ENCODE measurements around the gene MYL6. TPM values are rescaled to one million over a fixed set of nuclear protein-coding genes. Genes with fewer than 3 reads are reported as not detected.

MYL6 gene
- total RNA-seq, 1 experiment from 2014 or later, result 4,832 TPM

DNA sequence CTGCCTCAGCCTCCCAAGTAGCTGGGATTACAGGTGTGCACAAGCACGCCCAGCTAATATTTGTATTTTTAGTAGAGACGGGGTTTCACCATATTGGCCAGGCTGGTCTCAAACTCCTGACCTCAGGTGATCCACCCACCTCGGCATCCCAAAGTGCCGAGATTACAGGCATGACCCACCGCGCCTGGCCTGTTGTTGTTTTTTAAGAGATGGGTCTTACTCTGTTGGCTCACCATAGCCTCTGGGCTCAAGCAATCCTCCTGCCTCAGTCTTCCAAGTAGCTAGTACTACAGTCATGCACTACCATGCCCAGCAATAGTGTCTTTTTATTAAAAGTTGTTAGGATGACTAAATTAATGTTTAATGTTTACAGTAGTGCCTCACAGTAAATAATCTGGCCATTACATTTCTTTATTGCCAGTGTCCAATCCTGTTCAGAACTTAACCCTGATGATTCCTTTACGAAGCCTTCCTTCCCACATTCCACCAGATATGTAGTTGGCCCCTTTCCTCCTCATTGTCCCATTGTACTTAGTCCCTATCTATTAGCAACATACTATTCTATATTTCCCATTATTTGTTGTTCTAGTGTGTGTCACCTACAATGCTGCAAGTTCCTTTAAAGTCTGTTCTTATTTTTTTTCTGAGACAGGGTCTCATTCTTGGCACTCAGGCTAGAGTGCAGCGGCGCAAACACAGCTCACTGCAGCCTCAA, 39.9 kb downstream of the MYL6 start:
- H3K27me3 ChIP-seq (replicated peaks), result no peaks in the 10 kb centered on the region
- H3K4me3 ChIP-seq, result no peak overlapping the region
- H3K36me3 ChIP-seq, result no peaks in the 10 kb centered on the region
- H3K9me3 ChIP-seq (replicated peaks), result no peaks in the 10 kb centered on the region
- peak overlapping the region; percentile 73; the same call in 1 of the 2 replicates for H3K27ac ChIP-seq
- peaks cover 26% of the 10 kb centered on the region for H3K4me1 ChIP-seq (replicated peaks)
- no peak for DNase-seq (ENCODE audit: low read depth in 1 of 2, low spot score in 2 of 2)

DNA sequence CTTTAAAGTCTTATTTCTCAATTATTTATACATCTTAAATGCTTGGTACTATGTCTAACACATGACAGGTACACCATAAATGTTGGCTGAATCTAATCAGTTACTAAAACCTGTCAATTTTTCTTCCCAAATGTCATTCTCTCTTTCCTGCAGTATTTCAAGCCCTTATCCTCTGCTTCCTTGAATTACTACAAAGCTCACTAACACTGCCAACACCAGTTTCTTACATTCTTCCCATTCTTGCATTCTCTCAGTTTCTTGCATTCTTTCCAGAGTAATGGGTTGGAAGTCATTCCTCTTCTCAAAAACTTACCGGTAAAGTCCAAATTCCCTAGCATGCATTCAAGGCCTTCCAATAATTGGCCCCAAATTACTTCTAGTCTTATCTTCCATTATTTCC, 40.7 kb downstream of the MYL6 start:
- H3K36me3 ChIP-seq, result no peaks in the 10 kb centered on the region; the same call in 1 of the 2 replicates
- H3K27ac ChIP-seq, result no peak overlapping the region
- no peaks in the 10 kb centered on the region for H3K27me3 ChIP-seq (replicated peaks)
- H3K9me3 ChIP-seq (replicated peaks), result no peaks in the 10 kb centered on the region
- H3K4me3 ChIP-seq, result no peak overlapping the region
- peaks cover 26% of the 10 kb centered on the region for H3K4me1 ChIP-seq (replicated peaks)
- DNase-seq (ENCODE audit: low read depth in 1 of 2, low spot score in 2 of 2), result no peak

DNA sequence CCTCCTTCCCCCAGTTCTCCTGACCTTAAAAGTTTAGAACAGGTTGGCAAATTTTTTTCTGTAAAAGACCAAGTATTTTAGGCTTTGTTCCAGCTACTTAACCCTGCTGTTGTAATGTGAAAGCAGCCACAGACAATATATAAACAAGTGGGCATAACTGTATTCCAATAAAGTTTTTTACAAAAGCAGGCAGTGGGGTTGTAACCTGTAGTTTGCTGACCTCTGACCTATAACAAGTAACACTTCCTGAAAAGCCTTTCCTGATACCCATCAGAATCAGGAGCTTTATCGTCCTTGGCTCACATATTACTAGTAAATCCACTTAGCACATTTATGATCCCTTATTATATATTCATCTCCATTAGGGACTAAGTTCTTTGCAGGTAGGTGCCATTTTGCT, 44.2 kb downstream of the MYL6 start:
- H3K27ac ChIP-seq, result no peak overlapping the region
- peaks cover 28% of the 10 kb centered on the region for H3K4me1 ChIP-seq (replicated peaks)
- H3K9me3 ChIP-seq (replicated peaks), result no peaks in the 10 kb centered on the region
- H3K27me3 ChIP-seq (replicated peaks), result no peaks in the 10 kb centered on the region
- H3K4me3 ChIP-seq, result no peak overlapping the region
- H3K36me3 ChIP-seq, result peaks cover 31% of the 10 kb centered on the region
- DNase-seq (ENCODE audit: low read depth in 1 of 2, low spot score in 2 of 2), result no peak

DNA sequence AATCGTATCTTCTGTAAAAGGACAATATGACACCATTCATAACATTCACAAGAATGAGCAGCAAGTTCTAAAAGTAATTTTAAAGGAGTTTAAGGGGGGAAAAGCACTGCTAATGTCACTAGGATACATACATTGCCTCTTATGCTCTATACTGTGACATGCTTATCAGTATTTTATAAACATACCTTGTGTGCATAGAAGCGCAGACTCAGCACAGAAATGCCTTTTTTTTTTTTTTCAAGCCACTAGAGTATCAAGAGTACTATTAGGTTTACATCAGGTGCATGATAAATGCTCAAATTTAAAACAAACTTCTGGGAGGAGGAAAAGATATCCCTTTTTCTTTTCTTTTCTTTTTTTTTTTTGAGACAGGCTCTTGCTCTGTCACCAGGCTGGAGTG, 44.7 kb downstream of the MYL6 start:
- H3K4me1 ChIP-seq (replicated peaks), result peaks cover 23% of the 10 kb centered on the region
- H3K27me3 ChIP-seq (replicated peaks), result no peaks in the 10 kb centered on the region
- DNase-seq (ENCODE audit: low read depth in 1 of 2, low spot score in 2 of 2), result no peak
- peaks cover 36% of the 10 kb centered on the region for H3K36me3 ChIP-seq
- no peak overlapping the region for H3K4me3 ChIP-seq
- H3K27ac ChIP-seq, result no peak overlapping the region
- no peaks in the 10 kb centered on the region for H3K9me3 ChIP-seq (replicated peaks)

DNA sequence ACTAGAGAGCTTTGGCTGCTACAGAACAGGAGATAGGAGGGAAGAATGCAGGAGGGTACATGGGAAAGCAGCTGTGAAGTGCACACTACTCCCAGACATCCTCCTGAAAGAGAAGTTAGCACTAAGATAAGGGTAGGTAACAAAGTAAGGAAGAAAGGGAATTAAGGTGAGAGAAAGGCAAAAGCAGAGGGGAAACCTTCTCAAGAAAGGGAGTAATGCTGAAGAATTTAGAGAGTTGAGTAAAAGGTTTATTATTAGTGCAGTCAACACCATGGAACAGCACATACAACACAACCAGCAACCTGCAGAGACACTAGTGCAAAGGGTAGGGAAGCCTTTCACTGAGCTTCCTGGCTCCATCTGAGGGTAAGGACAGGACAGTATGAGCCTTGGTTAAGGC, 46.1 kb downstream of the MYL6 start:
- H3K27me3 ChIP-seq (replicated peaks), result no peaks in the 10 kb centered on the region
- H3K27ac ChIP-seq, result no peak overlapping the region
- H3K9me3 ChIP-seq (replicated peaks), result no peaks in the 10 kb centered on the region
- peaks cover 12% of the 10 kb centered on the region; the same call in 1 of the 2 replicates for H3K4me1 ChIP-seq (replicated peaks)
- peaks cover 41% of the 10 kb centered on the region for H3K36me3 ChIP-seq
- no peak for DNase-seq (ENCODE audit: low read depth in 1 of 2, low spot score in 2 of 2)
- no peak overlapping the region for H3K4me3 ChIP-seq

DNA sequence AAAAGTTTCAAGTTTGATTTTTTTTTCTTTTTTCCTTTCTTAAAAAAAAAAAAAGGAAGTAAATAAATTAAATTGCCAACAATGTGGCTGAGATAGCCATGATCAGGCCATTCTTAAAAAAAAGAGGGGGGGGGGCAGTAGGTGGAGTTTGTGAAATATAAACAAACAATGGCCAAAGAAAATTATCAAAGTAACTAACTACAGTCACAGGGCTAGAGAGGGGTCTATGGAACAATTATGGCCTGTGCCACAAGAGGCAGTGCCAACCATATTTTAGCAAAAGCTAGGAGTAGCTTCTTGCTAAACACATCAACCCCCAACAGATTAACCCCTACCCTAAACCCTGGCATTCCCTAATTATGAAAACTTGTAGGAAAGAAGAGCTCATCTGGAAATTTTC, 47.3 kb downstream of the MYL6 start:
- peaks cover 52% of the 10 kb centered on the region for H3K36me3 ChIP-seq
- no peak overlapping the region for H3K27ac ChIP-seq
- peaks cover 12% of the 10 kb centered on the region; the same call in 1 of the 2 replicates for H3K4me1 ChIP-seq (replicated peaks)
- H3K27me3 ChIP-seq (replicated peaks), result no peaks in the 10 kb centered on the region
- no peak for DNase-seq (ENCODE audit: low read depth in 1 of 2, low spot score in 2 of 2)
- H3K9me3 ChIP-seq (replicated peaks), result no peaks in the 10 kb centered on the region
- H3K4me3 ChIP-seq, result no peak overlapping the region

DNA sequence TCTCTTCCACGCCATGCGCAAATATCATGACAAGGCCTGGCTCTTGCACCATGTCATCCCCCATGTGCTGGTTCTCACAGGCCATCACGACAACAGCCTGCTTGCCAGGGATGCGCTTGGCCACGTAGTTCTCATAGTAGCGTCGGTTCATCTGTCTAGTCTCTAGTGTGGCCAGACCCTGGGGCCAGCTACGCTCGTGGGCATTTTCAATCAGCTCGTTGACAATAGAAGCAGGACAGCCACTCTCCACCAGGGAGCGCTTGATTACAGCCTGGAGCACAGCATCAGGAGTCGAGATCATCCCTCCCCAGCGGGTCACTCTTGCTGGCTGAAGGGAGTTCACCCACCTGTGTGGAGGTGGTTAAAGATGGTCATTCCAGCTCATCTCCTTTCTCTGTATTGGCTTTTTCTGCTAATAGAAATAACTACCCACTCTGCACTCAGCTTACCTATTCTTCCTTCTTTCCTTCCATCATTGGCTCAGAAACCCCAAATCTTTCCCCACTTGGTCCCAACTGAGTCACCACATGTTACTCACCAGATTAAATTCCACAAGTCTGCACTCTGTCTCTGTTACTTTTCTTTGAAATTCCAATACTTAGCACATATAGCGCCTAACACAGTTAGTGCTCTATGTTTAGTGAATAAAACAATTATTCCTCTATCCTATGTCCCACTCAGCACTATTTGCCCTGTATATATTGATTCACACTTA, 48.5 kb downstream of the MYL6 start:
- peaks cover 12% of the 10 kb centered on the region; the same call in 1 of the 2 replicates for H3K4me1 ChIP-seq (replicated peaks)
- no peak overlapping the region for H3K4me3 ChIP-seq
- H3K9me3 ChIP-seq (replicated peaks), result no peaks in the 10 kb centered on the region
- H3K27me3 ChIP-seq (replicated peaks), result no peaks in the 10 kb centered on the region
- peak in 1 of 2 experiments; percentile 62 for DNase-seq (ENCODE audit: low read depth in 1 of 2, low spot score in 2 of 2)
- H3K27ac ChIP-seq, result no peak overlapping the region
- H3K36me3 ChIP-seq, result peaks cover 61% of the 10 kb centered on the region

DNA sequence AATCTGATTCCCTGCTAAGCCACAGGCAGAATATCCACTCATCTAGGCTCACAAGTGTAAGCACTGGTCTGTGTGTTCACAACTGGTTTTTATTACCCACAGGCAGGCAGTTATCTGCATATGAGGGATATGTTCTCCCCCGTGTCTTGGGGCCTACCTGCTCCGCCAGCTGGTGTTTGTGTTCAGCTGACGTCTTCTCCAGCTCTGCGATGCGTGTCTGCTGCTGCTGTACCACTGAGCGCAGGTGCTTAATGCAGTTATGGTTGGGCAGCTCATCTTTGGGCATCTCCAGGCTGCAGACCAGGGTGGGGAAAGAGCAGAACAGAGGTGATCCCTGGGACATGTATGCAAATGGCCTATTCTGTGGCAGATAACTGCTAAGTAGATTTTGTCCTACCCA, 49.8 kb downstream of the MYL6 start:
- H3K36me3 ChIP-seq, result peaks cover 75% of the 10 kb centered on the region
- no peak overlapping the region for H3K27ac ChIP-seq

More for the DNA sequence above, 49.8 kb downstream of the MYL6 start:
- no peak for DNase-seq (ENCODE audit: low read depth in 1 of 2, low spot score in 2 of 2)
- Histone ChIP-seq H3K9me3 (replicated peaks) (no peaks in the 10 kb centered on the region), H3K4me1 (replicated peaks) (peaks cover 12% of the 10 kb centered on the region; the same call in 1 of the 2 replicates), H3K27me3 (replicated peaks) (no peaks in the 10 kb centered on the region), H3K4me3 (no peak overlapping the region)

Other genes with a start within 250 kb of the MYL6 start
- 25.1 and 43.7 TPM in 2 replicates for gene PYM1, start 230.5 kb upstream of the MYL6 start, total RNA-seq (2014; rRNA removed; shearing (Covaris generic))
- gene DGKA, start 227.2 kb upstream of the MYL6 start, total RNA-seq (2014; rRNA removed; shearing (Covaris generic)), result 23.9 and 46.2 TPM in 2 replicates
- 0.34 TPM in 1 of 2 replicates, not detected in the other for gene PMEL, start 192.3 kb upstream of the MYL6 start, total RNA-seq (2014; rRNA removed; shearing (Covaris generic))
- gene CDK2, start 191.5 kb upstream of the MYL6 start, total RNA-seq (2014; rRNA removed; shearing (Covaris generic)), result 74.4 and 82.1 TPM in 2 replicates
- gene RAB5B, start 184.3 kb upstream of the MYL6 start, total RNA-seq (2014; rRNA removed; shearing (Covaris generic)), result 17.4 and 33.0 TPM in 2 replicates
- gene SUOX, start 161.1 kb upstream of the MYL6 start, total RNA-seq (2014; rRNA removed; shearing (Covaris generic)), result 11.8 and 15.8 TPM in 2 replicates
- gene IKZF4, start 137.3 kb upstream of the MYL6 start, total RNA-seq (2014; rRNA removed; shearing (Covaris generic)), result 0.34 and 1.1 TPM in 2 replicates
- 622 and 1,406 TPM in 2 replicates for gene RPS26, start 116.4 kb upstream of the MYL6 start, total RNA-seq (2014; rRNA removed; shearing (Covaris generic))
- gene ERBB3, start 78.2 kb upstream of the MYL6 start, total RNA-seq (2014; rRNA removed; shearing (Covaris generic)), result not detected in 2 replicates
- 204 and 249 TPM in 2 replicates for gene PA2G4, start 53.8 kb upstream of the MYL6 start, total RNA-seq (2014; rRNA removed; shearing (Covaris generic))
- gene RPL41, start 41.7 kb upstream of the MYL6 start, total RNA-seq (2014; rRNA removed; shearing (Covaris generic)), result 1,215 and 2,760 TPM in 2 replicates
- gene ZC3H10, start 40.1 kb upstream of the MYL6 start, total RNA-seq (2014; rRNA removed; shearing (Covaris generic)), result 3.6 and 7.3 TPM in 2 replicates
- gene ESYT1, start 30.1 kb upstream of the MYL6 start, total RNA-seq (2014; rRNA removed; shearing (Covaris generic)), result 138 and 170 TPM in 2 replicates
- gene MYL6B, start 5.8 kb upstream of the MYL6 start, total RNA-seq (2014; rRNA removed; shearing (Covaris generic)), result 71.9 and 97.8 TPM in 2 replicates
- gene SMARCC2, start 31.1 kb downstream of the MYL6 start, total RNA-seq (2014; rRNA removed; shearing (Covaris generic)), result 20.9 and 33.4 TPM in 2 replicates
- gene RNF41, start 63.6 kb downstream of the MYL6 start, total RNA-seq (2014; rRNA removed; shearing (Covaris generic)), result 28.5 and 46.7 TPM in 2 replicates
- 47.8 and 55.7 TPM in 2 replicates for gene NABP2, start 66.0 kb downstream of the MYL6 start, total RNA-seq (2014; rRNA removed; shearing (Covaris generic))
- not detected in 2 replicates for gene SLC39A5, start 71.7 kb downstream of the MYL6 start, total RNA-seq (2014; rRNA removed; shearing (Covaris generic))
- 9.6 and 12.7 TPM in 2 replicates for gene ANKRD52, start 100.0 kb downstream of the MYL6 start, total RNA-seq (2014; rRNA removed; shearing (Covaris generic))
- gene COQ10A, start 108.6 kb downstream of the MYL6 start, total RNA-seq (2014; rRNA removed; shearing (Covaris generic)), result 7.9 and 13.4 TPM in 2 replicates
- 65.7 and 109 TPM in 2 replicates for gene CS, start 142.0 kb downstream of the MYL6 start, total RNA-seq (2014; rRNA removed; shearing (Covaris generic))
- 100 and 161 TPM in 2 replicates for gene CNPY2, start 157.6 kb downstream of the MYL6 start, total RNA-seq (2014; rRNA removed; shearing (Covaris generic))
- 6.9 and 15.9 TPM in 2 replicates for gene PAN2, start 175.6 kb downstream of the MYL6 start, total RNA-seq (2014; rRNA removed; shearing (Covaris generic))
- gene IL23A, start 180.5 kb downstream of the MYL6 start, total RNA-seq (2014; rRNA removed; shearing (Covaris generic)), result 1.4 TPM in 1 of 2 replicates, not detected in the other
- gene STAT2, start 201.7 kb downstream of the MYL6 start, total RNA-seq (2014; rRNA removed; shearing (Covaris generic)), result 37.0 and 63.3 TPM in 2 replicates
- gene APOF, start 204.5 kb downstream of the MYL6 start, total RNA-seq (2014; rRNA removed; shearing (Covaris generic)), result not detected in 2 replicates

All from SJSA1 (cell line).